Pancreas (tissue), 10 donors: ENCODE results near the gene DGKK. TPM values are rescaled to one million over a fixed set of nuclear protein-coding genes. Genes with fewer than 3 reads are reported as not detected.

ENCODE experiments used
- ATAC-seq, 4 donors: fragments of 200-7000 bp; cut with Tn5 transposase; one replicate each; pipeline versions ENCODE4 v1.8.0 to v1.9.1; 2020; ENCODE audit warnings: mild to moderate bottlenecking in 4 of 4, moderate library complexity in 4 of 4
- DNase-seq, 6 donors: peaks; one replicate each; pipeline ENCODE4 v3.0.0-alpha.2; 2020
- FAIRE-seq: peaks from 2 replicates; lab custom pipeline; 2012; peaks lifted over from hg19 to GRCh38; lab: Jason Lieb, UNC
- H3K27ac ChIP-seq, 4 donors: fragments of 200-600 bp; sonication (generic); 1 replicate in 3 of 4; 2 replicates in 1 of 4; pipeline versions ENCODE4 v1.5.0 to v1.8.0; 2020
- H3K27me3 ChIP-seq, 4 donors: fragments of 200-600 bp; one replicate each; pipeline ENCODE4 v1.8.0; 2021
- H3K36me3 ChIP-seq, 3 donors: fragments of 200-600 bp; sonication (generic) in 1 of 3; one replicate each; pipeline versions ENCODE4 v1.5.0 to v1.8.0; 2020 to 2021
- H3K4me1 ChIP-seq, 3 donors: fragments of 200-600 bp; one replicate each; pipeline ENCODE4 v1.8.0; 2021
- H3K4me3 ChIP-seq, 4 donors: fragments of 200-600 bp; sonication (generic) in 2 of 4; one replicate each; pipeline versions ENCODE4 v1.5.0 to v1.8.0; 2020 to 2021
- H3K9me3 ChIP-seq, 4 donors: fragments of 200-600 bp; one replicate each; pipeline ENCODE4 v1.8.0; 2021
- WGBS, 2 donors: extraction: QIAGEN DNeasy Blood & Tissue Kit; methylation state at CpG; one replicate each; pipeline ENCODE4 v1.1.7; 2013; 5-methylcytosine and 5-hydroxymethylcytosine counted together
- intact Hi-C, 3 donors: fragments of 100-400 bp; cut with DNase I; formaldehyde crosslinking; loops; one replicate each; pipeline versions ENCODE4 v1.11.1 to v1.14.2; 2022
- polyA plus RNA-seq, 2 donors: library from polyadenylated mRNA; stranded (reverse); fragments of 200-250 nt; gene quantifications; one replicate each; pipeline ENCODE4 v1.2.3, GENCODE V29; 2013
- total RNA-seq, 6 donors: library from RNA; stranded (reverse); fragmentation: NEBNext Ultra II Directional in 4 of 6; extraction: Animal tissue kit (Norgen Biotek cat#: 25700) in 4 of 6; gene quantifications; one replicate each; pipeline versions ENCODE4 v1.2.1 to v1.2.4, GENCODE V29; 2021 to 2023
- TF ChIP-seq, protein P1 (sequence below), 4 donors: fragments of 200-600 bp; sonication (generic) in 3 of 4; IDR thresholded peaks; one replicate each; pipeline versions ENCODE4 v1.5.0 to v1.8.0; 2021; ENCODE audit warnings: antibody characterized with exemption in 4 of 4
- donor health status: healthy with polysubstance abuse.
- donor health status: DM: no; HTN: no; CAD: no; lungs with moderate emphysema.
- donor health status: DM: no; HTN: no; CAD: no.
- donor health status: control.
- donor health status: control.
- donor health status: Bipolar disorder and iron deficiency.
- donor health status: DM: yes; HTN: yes; CAD: no.
- donor health status: DM: no; HTN: no; CAD: no.
- donor health status: DM: no; HTN: no; CAD: no.
- donor health status: DM: yes; HTN: yes; CAD: no.

DGKK gene
- total and polyA plus RNA-seq, 8 donors: not detected

DNA sequence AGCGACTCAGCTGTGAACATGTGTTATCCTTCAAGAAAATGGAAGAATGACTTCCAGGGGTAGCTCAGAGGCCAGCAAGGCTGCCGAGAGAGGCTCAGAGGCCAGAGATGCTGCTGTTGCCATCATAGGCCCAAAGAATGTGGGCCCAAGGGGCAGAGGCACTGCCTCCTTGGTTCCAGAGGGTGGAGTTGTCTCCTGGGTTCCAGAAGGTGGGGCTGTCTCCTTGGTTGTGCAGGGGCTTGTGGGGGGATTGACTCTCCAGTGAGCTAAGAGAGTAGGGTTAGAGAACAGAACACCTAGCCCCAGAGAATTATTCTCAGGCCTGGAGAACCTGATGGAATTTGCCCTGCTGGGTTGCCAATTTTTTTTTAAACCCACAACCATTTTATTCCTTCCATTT lies 62.6 kb downstream of the DGKK start:
- Histone ChIP-seq H3K36me3 (no peaks in the 10 kb centered on the region), H3K27ac (no peak overlapping the region), H3K27me3 (peaks cover 0 to 23% (median 0%) of the 10 kb centered on the region in 4 donors), H3K4me3 (no peak overlapping the region), H3K4me1 (no peaks in the 10 kb centered on the region), H3K9me3 (no peaks in the 10 kb centered on the region)
- DNase-seq (no peak), FAIRE-seq (no peak), ATAC-seq (no peak)
- WGBS, 2 donors: 65 to 86% methylated on average over 2 of the region's 2 CpGs
- TF ChIP-seq, protein P1, sequence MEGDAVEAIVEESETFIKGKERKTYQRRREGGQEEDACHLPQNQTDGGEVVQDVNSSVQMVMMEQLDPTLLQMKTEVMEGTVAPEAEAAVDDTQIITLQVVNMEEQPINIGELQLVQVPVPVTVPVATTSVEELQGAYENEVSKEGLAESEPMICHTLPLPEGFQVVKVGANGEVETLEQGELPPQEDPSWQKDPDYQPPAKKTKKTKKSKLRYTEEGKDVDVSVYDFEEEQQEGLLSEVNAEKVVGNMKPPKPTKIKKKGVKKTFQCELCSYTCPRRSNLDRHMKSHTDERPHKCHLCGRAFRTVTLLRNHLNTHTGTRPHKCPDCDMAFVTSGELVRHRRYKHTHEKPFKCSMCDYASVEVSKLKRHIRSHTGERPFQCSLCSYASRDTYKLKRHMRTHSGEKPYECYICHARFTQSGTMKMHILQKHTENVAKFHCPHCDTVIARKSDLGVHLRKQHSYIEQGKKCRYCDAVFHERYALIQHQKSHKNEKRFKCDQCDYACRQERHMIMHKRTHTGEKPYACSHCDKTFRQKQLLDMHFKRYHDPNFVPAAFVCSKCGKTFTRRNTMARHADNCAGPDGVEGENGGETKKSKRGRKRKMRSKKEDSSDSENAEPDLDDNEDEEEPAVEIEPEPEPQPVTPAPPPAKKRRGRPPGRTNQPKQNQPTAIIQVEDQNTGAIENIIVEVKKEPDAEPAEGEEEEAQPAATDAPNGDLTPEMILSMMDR (IDR thresholded peaks at IDR 0.05): no peak
- intact Hi-C loops: no loop called here

DNA sequence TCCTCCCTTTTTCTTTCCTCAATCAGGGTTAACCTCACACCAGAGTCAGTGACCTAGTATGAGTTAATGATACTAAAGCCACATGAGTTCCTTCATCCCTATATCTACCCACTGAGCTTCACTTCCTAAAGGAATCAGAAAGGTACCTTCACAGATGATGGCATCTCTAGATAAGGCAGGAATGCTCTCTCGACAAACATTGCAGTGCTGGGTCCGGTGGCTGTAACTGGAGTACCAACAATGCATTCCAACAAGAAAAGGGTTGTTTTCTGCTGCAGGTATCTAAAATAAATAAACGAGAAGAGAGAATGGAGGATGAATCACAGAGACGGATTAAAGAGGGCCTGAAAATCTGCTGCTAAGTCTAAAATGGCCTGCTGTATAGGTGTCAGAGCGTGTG lies 66.7 kb downstream of the DGKK start:
- no peak for FAIRE-seq
- no peak overlapping the region for H3K27ac ChIP-seq
- intact Hi-C loops: no loop called here
- H3K4me1 ChIP-seq: no peaks in the 10 kb centered on the region
- TF ChIP-seq, protein P1 (IDR thresholded peaks at IDR 0.05): no peak
- H3K36me3 ChIP-seq: no peaks in the 10 kb centered on the region
- H3K9me3 ChIP-seq: no peaks in the 10 kb centered on the region
- no peak for ATAC-seq
- DNase-seq: no peak
- peaks cover 0 to 7% (median 0%) of the 10 kb centered on the region in 4 donors for H3K27me3 ChIP-seq
- no peak overlapping the region for H3K4me3 ChIP-seq
- WGBS, 2 donors: 44 to 45% methylated on average over 5 of the region's 5 CpGs

DNA sequence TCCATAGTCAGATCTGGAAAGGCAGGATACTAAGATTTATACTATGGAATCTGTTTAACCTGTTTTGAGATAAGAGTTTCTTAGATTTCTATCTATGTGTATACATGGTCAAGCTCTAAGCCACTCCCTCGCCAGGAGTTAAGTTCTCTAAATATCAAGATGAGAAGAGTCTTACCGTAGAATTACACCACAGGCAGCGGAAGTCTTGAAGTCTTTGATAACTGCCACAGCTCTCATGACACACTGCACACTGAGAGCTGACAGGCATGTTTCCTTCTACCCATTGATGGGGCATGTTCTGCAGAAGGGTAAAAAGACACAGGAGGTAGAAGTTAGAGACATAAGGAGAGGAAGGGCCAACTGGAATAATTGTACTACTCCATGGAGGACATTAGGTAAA lies 67.7 kb downstream of the DGKK start:
- ATAC-seq (no peak), DNase-seq (no peak), FAIRE-seq (no peak)
- intact Hi-C loops: no loop called here
- Histone ChIP-seq H3K4me1 (no peaks in the 10 kb centered on the region), H3K27ac (no peak overlapping the region), H3K9me3 (no peaks in the 10 kb centered on the region), H3K4me3 (no peak overlapping the region), H3K36me3 (no peaks in the 10 kb centered on the region), H3K27me3 (peaks cover 0 to 7% (median 0%) of the 10 kb centered on the region in 4 donors)
- TF ChIP-seq, protein P1 (IDR thresholded peaks at IDR 0.05): no peak
- WGBS, 2 donors: 72 to 84% methylated on average over 3 of the region's 3 CpGs

DNA sequence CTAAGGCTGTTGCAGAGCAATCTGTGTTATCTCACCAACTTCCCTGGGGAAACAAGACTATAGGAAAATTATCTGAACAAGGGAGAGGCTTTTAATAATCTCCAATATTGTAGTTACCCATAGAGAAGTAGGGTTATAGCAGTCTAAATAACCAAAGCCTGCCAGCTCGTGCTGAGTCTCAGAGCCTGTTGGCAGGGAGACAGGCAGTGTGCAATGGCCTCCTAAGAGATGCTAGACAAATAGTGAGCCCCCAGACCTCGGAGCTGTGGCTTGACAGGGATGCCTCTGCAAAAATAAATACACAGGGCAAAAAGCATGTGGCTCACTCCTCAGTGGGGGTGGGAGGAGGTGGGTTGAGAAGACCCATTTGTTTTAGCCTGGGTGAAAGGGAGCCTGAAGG lies 76.7 kb downstream of the DGKK start:
- Histone ChIP-seq H3K4me3 (no peak overlapping the region), H3K27me3 (peaks cover 0 to 19% (median 3%) of the 10 kb centered on the region in 4 donors), H3K9me3 (no peaks in the 10 kb centered on the region), H3K36me3 (no peaks in the 10 kb centered on the region), H3K27ac (no peak overlapping the region), H3K4me1 (no peaks in the 10 kb centered on the region)
- intact Hi-C loops: no loop called here
- WGBS, 2 donors: 9 to 13% methylated on average over 2 of the region's 2 CpGs
- FAIRE-seq (no peak), DNase-seq (no peak), ATAC-seq (no peak)
- TF ChIP-seq, protein P1 (IDR thresholded peaks at IDR 0.05): no peak

DNA sequence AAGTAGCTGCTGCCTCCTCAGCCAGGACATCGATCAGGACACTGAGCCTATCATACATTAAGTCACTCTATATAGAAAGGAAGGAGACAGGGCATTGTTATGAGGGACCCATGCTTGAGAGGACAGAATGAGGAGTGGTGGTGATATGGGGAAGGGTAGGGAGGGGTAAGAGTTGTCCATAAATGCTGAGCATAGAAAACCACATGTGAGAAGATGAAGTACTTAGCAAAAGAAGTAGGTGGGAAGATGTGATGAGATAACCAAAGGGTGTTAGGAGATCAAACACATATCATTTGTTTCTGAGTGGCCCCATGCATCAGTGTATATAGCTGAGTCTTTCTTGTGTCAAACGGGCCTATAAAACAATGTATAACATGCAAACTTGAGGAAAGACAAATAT lies 84.1 kb downstream of the DGKK start:
- peaks cover 0 to 12% (median 3%) of the 10 kb centered on the region in 4 donors for H3K27me3 ChIP-seq
- no peaks in the 10 kb centered on the region for H3K4me1 ChIP-seq
- DNase-seq (no peak), FAIRE-seq (no peak), ATAC-seq (no peak)
- no peak overlapping the region for H3K27ac ChIP-seq
- intact Hi-C loops: no loop called here
- H3K36me3 ChIP-seq: no peaks in the 10 kb centered on the region
- no peaks in the 10 kb centered on the region for H3K9me3 ChIP-seq
- TF ChIP-seq, protein P1 (IDR thresholded peaks at IDR 0.05): no peak
- WGBS, 2 donors: 53 to 60% methylated on average over 2 of the region's 2 CpGs
- no peak overlapping the region for H3K4me3 ChIP-seq
